ENCODE data around the gene ROR1. TPM values are rescaled to one million over a fixed set of nuclear protein-coding genes. Genes with fewer than 3 reads are reported as not detected.

ROR1 gene
- total RNA-seq, 2 experiments from 2014 or later, result not detected

DNA sequence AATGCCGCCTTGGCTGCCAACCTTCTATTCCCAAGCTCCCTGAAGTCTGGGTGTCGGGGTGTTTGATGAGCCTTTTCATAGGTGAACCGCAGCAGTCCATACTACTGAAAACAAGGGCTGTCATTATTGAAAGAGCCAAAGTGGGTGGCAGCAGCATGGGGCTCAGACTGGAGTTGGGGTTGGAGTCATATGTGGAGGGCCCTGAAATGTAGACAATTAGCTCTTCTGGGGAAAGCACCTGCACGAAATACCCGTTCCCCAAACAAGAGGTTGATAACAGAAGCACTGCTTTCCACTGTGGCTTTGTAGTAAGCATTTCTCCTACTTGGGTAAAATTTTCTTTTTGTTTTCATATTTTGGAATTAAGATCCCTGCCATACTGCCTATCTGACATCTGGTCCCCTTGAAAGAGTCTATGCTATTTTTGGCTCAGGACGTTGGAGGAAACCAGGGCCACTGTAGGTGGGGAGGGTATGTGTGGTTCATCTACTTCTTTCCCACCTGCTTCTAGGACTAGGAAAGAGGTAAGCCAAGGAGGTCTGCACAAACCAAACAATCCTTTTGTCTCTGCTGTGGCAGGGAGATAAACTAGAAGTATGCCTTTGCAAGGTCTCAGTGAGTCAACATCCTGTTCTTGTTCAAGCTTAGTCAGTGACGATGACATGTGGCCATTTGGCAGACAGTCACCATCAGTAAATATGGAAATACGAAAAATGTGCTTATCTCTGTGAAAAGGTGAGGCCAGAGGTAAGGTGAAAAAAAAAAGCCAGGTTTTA is 232.6 kb downstream of the ROR1 start:
- ChIA-PET CTCF (interaction anchor here (0.6 to 1.0 kb wide), 3 partner anchors 240 to 1505 kb away, joined by 3 read pairs; no protein-coding TSS in a partner anchor), POLR2A (interaction anchor here (1.3 kb wide), 1 partner anchor 22 kb away, joined by 3 read pairs; no protein-coding TSS in a partner anchor)
- DNase-seq, result peak; percentile 21
- TF ChIP-seq, protein P1, sequence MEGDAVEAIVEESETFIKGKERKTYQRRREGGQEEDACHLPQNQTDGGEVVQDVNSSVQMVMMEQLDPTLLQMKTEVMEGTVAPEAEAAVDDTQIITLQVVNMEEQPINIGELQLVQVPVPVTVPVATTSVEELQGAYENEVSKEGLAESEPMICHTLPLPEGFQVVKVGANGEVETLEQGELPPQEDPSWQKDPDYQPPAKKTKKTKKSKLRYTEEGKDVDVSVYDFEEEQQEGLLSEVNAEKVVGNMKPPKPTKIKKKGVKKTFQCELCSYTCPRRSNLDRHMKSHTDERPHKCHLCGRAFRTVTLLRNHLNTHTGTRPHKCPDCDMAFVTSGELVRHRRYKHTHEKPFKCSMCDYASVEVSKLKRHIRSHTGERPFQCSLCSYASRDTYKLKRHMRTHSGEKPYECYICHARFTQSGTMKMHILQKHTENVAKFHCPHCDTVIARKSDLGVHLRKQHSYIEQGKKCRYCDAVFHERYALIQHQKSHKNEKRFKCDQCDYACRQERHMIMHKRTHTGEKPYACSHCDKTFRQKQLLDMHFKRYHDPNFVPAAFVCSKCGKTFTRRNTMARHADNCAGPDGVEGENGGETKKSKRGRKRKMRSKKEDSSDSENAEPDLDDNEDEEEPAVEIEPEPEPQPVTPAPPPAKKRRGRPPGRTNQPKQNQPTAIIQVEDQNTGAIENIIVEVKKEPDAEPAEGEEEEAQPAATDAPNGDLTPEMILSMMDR (IDR thresholded peaks at IDR 0.05), result no peak
- H3K27me3 Mint-ChIP-seq, result peaks cover 5% of the 10 kb centered on the region
- H3K4me1 Mint-ChIP-seq (ENCODE audit: low read depth), result peaks cover 6% of the 10 kb centered on the region
- H3K27ac Mint-ChIP-seq, result no peak overlapping the region
- peak; percentile 86 for ATAC-seq
- intact Hi-C loops (cut with micrococcal nuclease), result no loop called here
- H3K4me3 Mint-ChIP-seq, result no peak overlapping the region
- no peaks in the 10 kb centered on the region for H3K9me3 Mint-ChIP-seq
- no peaks in the 10 kb centered on the region for H3K36me3 Mint-ChIP-seq (ENCODE audit: low read depth)

DNA sequence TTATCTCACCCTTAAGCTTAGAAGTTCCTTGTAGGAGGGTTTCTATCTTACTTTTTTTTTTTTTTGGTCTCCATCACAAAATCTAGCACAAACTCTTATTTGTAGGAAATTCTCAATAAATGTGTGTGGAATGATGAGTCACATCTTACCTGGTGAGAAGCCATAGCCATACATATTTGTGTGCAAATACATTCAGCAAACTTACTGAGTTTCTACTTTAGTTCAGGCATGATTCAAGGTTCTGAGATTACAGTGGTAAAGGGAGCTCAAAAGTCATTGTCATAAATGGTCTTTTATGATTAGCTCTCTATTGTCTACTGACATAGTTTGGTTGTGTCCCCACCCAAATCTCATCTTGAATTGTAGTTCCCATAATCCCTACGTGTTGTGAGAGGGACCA is 236.5 kb downstream of the ROR1 start:
- no peak for ATAC-seq
- H3K9me3 Mint-ChIP-seq, result no peaks in the 10 kb centered on the region

GRCh38 chr1:64013395-64013794 is 239.6 kb downstream of the ROR1 start:
- POLR2A ChIA-PET, result no interaction called here
- CTCF ChIA-PET, result no interaction called here
- H3K27ac Mint-ChIP-seq, result no peak overlapping the region
- no peaks in the 10 kb centered on the region for H3K36me3 Mint-ChIP-seq (ENCODE audit: low read depth)
- TF ChIP-seq, protein P1 (IDR thresholded peaks at IDR 0.05), result no peak
- no peaks in the 10 kb centered on the region for H3K9me3 Mint-ChIP-seq
- H3K27me3 Mint-ChIP-seq, result peaks cover 1% of the 10 kb centered on the region
- intact Hi-C loops (cut with micrococcal nuclease), result no loop called here
- ATAC-seq (no peak), DNase-seq (no peak)
- no peak overlapping the region for H3K4me3 Mint-ChIP-seq
- no peaks in the 10 kb centered on the region for H3K4me1 Mint-ChIP-seq (ENCODE audit: low read depth)

More for the DNA sequence above, 236.5 kb downstream of the ROR1 start:
- ChIA-PET CTCF (no interaction called here), POLR2A (no interaction called here)
- TF ChIP-seq, protein P1 (IDR thresholded peaks at IDR 0.05), result no peak
- H3K4me1 Mint-ChIP-seq (ENCODE audit: low read depth), result peaks cover 6% of the 10 kb centered on the region
- DNase-seq, result no peak
- no peak overlapping the region for H3K27ac Mint-ChIP-seq
- H3K27me3 Mint-ChIP-seq, result peaks cover under 1% of the 10 kb centered on the region
- intact Hi-C loops (cut with micrococcal nuclease), result no loop called here
- no peak overlapping the region for H3K4me3 Mint-ChIP-seq
- no peaks in the 10 kb centered on the region for H3K36me3 Mint-ChIP-seq (ENCODE audit: low read depth)

GRCh38 chr1:64019818-64020217 is 246.0 kb downstream of the ROR1 start:
- peak; percentile 12 for DNase-seq
- intact Hi-C loops (cut with micrococcal nuclease), result no loop called here
- Mint-ChIP-seq H3K36me3 (ENCODE audit: low read depth) (no peaks in the 10 kb centered on the region), H3K4me1 (ENCODE audit: low read depth) (peaks cover 6% of the 10 kb centered on the region), H3K9me3 (no peaks in the 10 kb centered on the region), H3K27me3 (peaks cover 3% of the 10 kb centered on the region), H3K27ac (no peak overlapping the region), H3K4me3 (no peak overlapping the region)
- TF ChIP-seq, protein P1 (IDR thresholded peaks at IDR 0.05), result no peak
- ChIA-PET CTCF (interaction anchor here (1.8 kb wide), 1 partner anchor 118 kb away, joined by 4 read pairs; no protein-coding TSS in a partner anchor), POLR2A (no interaction called here)
- ATAC-seq, result no peak

DNA sequence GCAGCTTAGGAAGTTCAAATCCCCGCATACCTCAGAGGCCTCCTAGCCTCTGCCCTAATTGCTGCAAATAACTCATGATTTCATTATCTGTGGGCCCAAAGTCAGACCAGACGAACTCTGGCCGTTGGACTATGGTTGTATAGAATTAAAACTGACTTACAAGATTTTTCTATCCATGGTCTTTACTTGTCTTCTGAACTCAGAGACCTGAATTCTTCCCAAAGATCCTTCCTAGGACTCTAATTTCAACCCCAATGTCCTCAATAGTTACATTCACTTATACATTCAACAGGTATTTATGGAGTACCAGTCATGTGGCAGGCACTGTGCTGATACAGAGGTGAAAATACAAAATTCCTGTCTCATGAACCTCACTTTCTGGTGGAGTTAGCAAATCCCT is 247.2 kb downstream of the ROR1 start:
- H3K4me1 Mint-ChIP-seq (ENCODE audit: low read depth), result peaks cover 6% of the 10 kb centered on the region

More for the DNA sequence above, 247.2 kb downstream of the ROR1 start:
- TF ChIP-seq, protein P1 (IDR thresholded peaks at IDR 0.05), result no peak
- Mint-ChIP-seq H3K27me3 (peaks cover 3% of the 10 kb centered on the region), H3K9me3 (no peaks in the 10 kb centered on the region), H3K27ac (no peak overlapping the region), H3K36me3 (ENCODE audit: low read depth) (no peaks in the 10 kb centered on the region), H3K4me3 (no peak overlapping the region)
- ChIA-PET POLR2A (no interaction called here), CTCF (no interaction called here)
- ATAC-seq (no peak), DNase-seq (no peak)
- intact Hi-C loops (cut with micrococcal nuclease), result no loop called here

Data from activated CD8-positive, alpha-beta T cell treated with anti-CD3 and anti-CD28 coated beads for 36 hours (primary cell).